Measurements from ENCODE around the gene KCNC1. TPM values are rescaled to one million over a fixed set of nuclear protein-coding genes. Genes with fewer than 3 reads are reported as not detected.

Gene KCNC1
- total RNA-seq, 2 experiments from 2014 or later, result not detected

GRCh38 chr11:17735818-17736578 is 1.4 kb downstream of the KCNC1 start:
- Mint-ChIP-seq H3K27me3 (peaks cover 51% of the 10 kb centered on the region), H3K27ac (no peak overlapping the region), H3K9me3 (no peaks in the 10 kb centered on the region), H3K36me3 (ENCODE audit: low read depth) (peaks cover 2% of the 10 kb centered on the region), H3K4me3 (no peak overlapping the region), H3K4me1 (peaks cover 2% of the 10 kb centered on the region)
- no peak for DNase-seq
- ChIA-PET POLR2A (no interaction called here), CTCF (interaction anchor here (7.0 kb wide), 1 partner anchor 244 kb away, joined by 130 read pairs; no protein-coding TSS in a partner anchor)

GRCh38 chr11:17736579-17736893 is 2.0 kb downstream of the KCNC1 start:
- Mint-ChIP-seq H3K27ac (no peak overlapping the region), H3K4me3 (no peak overlapping the region), H3K36me3 (ENCODE audit: low read depth) (peaks cover 2% of the 10 kb centered on the region), H3K27me3 (peaks cover 48% of the 10 kb centered on the region), H3K4me1 (peaks cover 2% of the 10 kb centered on the region), H3K9me3 (no peaks in the 10 kb centered on the region)
- POLR2A ChIA-PET, result no interaction called here
- DNase-seq, result no peak
- CTCF ChIA-PET, result no interaction called here

GRCh38 chr11:17736930-17737817 is 2.6 kb downstream of the KCNC1 start:
- ChIA-PET POLR2A (no interaction called here), CTCF (no interaction called here)
- H3K36me3 Mint-ChIP-seq (ENCODE audit: low read depth), result peaks cover 2% of the 10 kb centered on the region
- no peak overlapping the region for H3K4me3 Mint-ChIP-seq
- no peaks in the 10 kb centered on the region for H3K9me3 Mint-ChIP-seq
- H3K4me1 Mint-ChIP-seq, result peaks cover 2% of the 10 kb centered on the region
- H3K27ac Mint-ChIP-seq, result no peak overlapping the region
- no peak for DNase-seq
- H3K27me3 Mint-ChIP-seq, result peaks cover 44% of the 10 kb centered on the region

- no peak overlapping the region for H3K27ac Mint-ChIP-seq
- H3K9me3 Mint-ChIP-seq, result no peaks in the 10 kb centered on the region
- ChIA-PET POLR2A (no interaction called here), CTCF (no interaction called here)
- H3K4me3 Mint-ChIP-seq, result no peak overlapping the region
- peaks cover 2% of the 10 kb centered on the region for H3K4me1 Mint-ChIP-seq
- H3K36me3 Mint-ChIP-seq (ENCODE audit: low read depth), result peaks cover 2% of the 10 kb centered on the region
- DNase-seq, result no peak
- peaks cover 33% of the 10 kb centered on the region for H3K27me3 Mint-ChIP-seq
Observed at GRCh38 chr11:17738151-17738973, 3.8 kb downstream of the KCNC1 start.

- H3K27ac Mint-ChIP-seq, result no peak overlapping the region
- H3K36me3 Mint-ChIP-seq (ENCODE audit: low read depth), result peaks cover 2% of the 10 kb centered on the region
- DNase-seq, result no peak
- ChIA-PET POLR2A (no interaction called here), CTCF (interaction anchor here (1.3 kb wide), 1 partner anchor 9 kb away, joined by 3 read pairs; no protein-coding TSS in a partner anchor)
- H3K9me3 Mint-ChIP-seq, result no peaks in the 10 kb centered on the region
- H3K4me1 Mint-ChIP-seq, result peaks cover 2% of the 10 kb centered on the region
- peaks cover 22% of the 10 kb centered on the region for H3K27me3 Mint-ChIP-seq
- no peak overlapping the region for H3K4me3 Mint-ChIP-seq
Observed at GRCh38 chr11:17739945-17740338, 5.4 kb downstream of the KCNC1 start.

- H3K27ac Mint-ChIP-seq, result no peak overlapping the region
- no peak overlapping the region for H3K4me3 Mint-ChIP-seq
- ChIA-PET CTCF (interaction anchor here (1.3 kb wide), 1 partner anchor 10 kb away, joined by 3 read pairs; no protein-coding TSS in a partner anchor), POLR2A (no interaction called here)
- H3K27me3 Mint-ChIP-seq, result peaks cover 21% of the 10 kb centered on the region
- no peak for DNase-seq
- H3K9me3 Mint-ChIP-seq, result no peaks in the 10 kb centered on the region
- peaks cover 2% of the 10 kb centered on the region for H3K36me3 Mint-ChIP-seq (ENCODE audit: low read depth)
- peaks cover 2% of the 10 kb centered on the region for H3K4me1 Mint-ChIP-seq
Observed at GRCh38 chr11:17740649-17741235, 6.2 kb downstream of the KCNC1 start.

GRCh38 chr11:17741487-17741886 is 6.9 kb downstream of the KCNC1 start:
- CTCF ChIA-PET, result no interaction called here
- peaks cover 15% of the 10 kb centered on the region for H3K27me3 Mint-ChIP-seq
- peaks cover 2% of the 10 kb centered on the region for H3K36me3 Mint-ChIP-seq (ENCODE audit: low read depth)
- no peak overlapping the region for H3K4me3 Mint-ChIP-seq
- no peak overlapping the region for H3K27ac Mint-ChIP-seq
- POLR2A ChIA-PET, result no interaction called here
- no peaks in the 10 kb centered on the region for H3K9me3 Mint-ChIP-seq
- H3K4me1 Mint-ChIP-seq, result peaks cover 2% of the 10 kb centered on the region
- DNase-seq, result no peak

- Mint-ChIP-seq H3K36me3 (ENCODE audit: low read depth) (no peaks in the 10 kb centered on the region), H3K9me3 (no peaks in the 10 kb centered on the region), H3K27ac (no peak overlapping the region), H3K4me1 (no peaks in the 10 kb centered on the region), H3K27me3 (peaks cover 9% of the 10 kb centered on the region), H3K4me3 (no peak overlapping the region)
- ChIA-PET CTCF (no interaction called here), POLR2A (no interaction called here)
- DNase-seq, result no peak
Observed at GRCh38 chr11:17742019-17742418, 7.4 kb downstream of the KCNC1 start.

GRCh38 chr11:17743026-17743807 is 8.6 kb downstream of the KCNC1 start:
- ChIA-PET POLR2A (no interaction called here), CTCF (no interaction called here)
- H3K4me1 Mint-ChIP-seq, result no peaks in the 10 kb centered on the region
- no peaks in the 10 kb centered on the region for H3K36me3 Mint-ChIP-seq (ENCODE audit: low read depth)
- H3K27ac Mint-ChIP-seq, result no peak overlapping the region
- peaks cover 3% of the 10 kb centered on the region for H3K27me3 Mint-ChIP-seq
- no peak for DNase-seq
- no peaks in the 10 kb centered on the region for H3K9me3 Mint-ChIP-seq
- H3K4me3 Mint-ChIP-seq, result no peak overlapping the region

- POLR2A ChIA-PET, result no interaction called here
- Mint-ChIP-seq H3K27ac (no peak overlapping the region), H3K36me3 (ENCODE audit: low read depth) (no peaks in the 10 kb centered on the region), H3K4me3 (no peak overlapping the region), H3K27me3 (no peaks in the 10 kb centered on the region), H3K4me1 (no peaks in the 10 kb centered on the region), H3K9me3 (no peaks in the 10 kb centered on the region)
- CTCF ChIA-PET, result no interaction called here
- DNase-seq, result no peak
Observed at GRCh38 chr11:17743808-17744119, 9.2 kb downstream of the KCNC1 start.

- H3K36me3 Mint-ChIP-seq (ENCODE audit: low read depth), result no peaks in the 10 kb centered on the region
- no peaks in the 10 kb centered on the region for H3K4me1 Mint-ChIP-seq
- POLR2A ChIA-PET, result no interaction called here
- CTCF ChIA-PET, result no interaction called here
- H3K9me3 Mint-ChIP-seq, result no peaks in the 10 kb centered on the region
- no peak for DNase-seq
- no peaks in the 10 kb centered on the region for H3K27me3 Mint-ChIP-seq
- H3K4me3 Mint-ChIP-seq, result no peak overlapping the region
- H3K27ac Mint-ChIP-seq, result no peak overlapping the region
Observed at GRCh38 chr11:17744151-17744940, 9.8 kb downstream of the KCNC1 start.

All from activated CD4-positive, alpha-beta memory T cell treated with anti-CD3 and anti-CD28 coated beads, Interleukin-2, amount 10 ng/mL, durations not matched to agents 7 days and 5 days (primary cell).